Left renal cortex interstitium (tissue), 4 donors: ENCODE data around the gene BDH1. TPM values are rescaled to one million over a fixed set of nuclear protein-coding genes. Genes with fewer than 3 reads are reported as not detected.
"Not testable (repeated sequence)": the region's sequence is repeated elsewhere in the genome, so short reads cannot be mapped to it uniquely, and the experiment has no call there.

Experiments
- DNase-seq, 4 donors: peaks; one replicate each; pipeline ENCODE4 v3.0.0-alpha.2; 2013; ENCODE audit warnings: low read depth in 4 of 4, low spot score in 2 of 4, missing footprints in 1 of 4
- polyA plus RNA-seq, 4 donors: library from polyadenylated mRNA; unstranded; fragments of 120-200 nt; gene quantifications; one replicate each; pipeline ENCODE4 v1.2.1, GENCODE V29; 2013; ENCODE audit not compliant: insufficient read length in 4 of 4

The BDH1 gene
- polyA plus RNA-seq, 4 donors, result 37.7 to 50.9 (median 45.9) TPM

DNA sequence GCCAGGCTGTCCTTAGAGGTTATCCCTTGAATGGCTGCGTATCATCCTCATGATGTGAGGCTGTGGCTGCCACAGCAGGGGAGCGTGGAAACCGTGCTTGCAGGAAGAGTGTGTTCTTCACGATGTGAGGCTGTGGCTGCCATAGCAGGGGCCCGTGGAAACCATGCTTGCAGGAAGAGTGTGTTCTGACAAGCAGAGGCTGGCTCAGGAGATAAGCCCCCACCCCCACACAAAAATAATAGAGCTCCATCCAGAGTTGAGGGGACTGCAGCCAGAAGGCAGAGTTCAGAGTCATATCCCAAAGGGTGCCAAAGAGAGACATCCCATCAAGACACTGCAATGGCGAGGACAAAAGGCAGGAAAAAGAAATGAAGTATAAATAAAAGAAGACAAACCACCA, 22.6 kb upstream of the BDH1 start:
- no peak for DNase-seq

DNA sequence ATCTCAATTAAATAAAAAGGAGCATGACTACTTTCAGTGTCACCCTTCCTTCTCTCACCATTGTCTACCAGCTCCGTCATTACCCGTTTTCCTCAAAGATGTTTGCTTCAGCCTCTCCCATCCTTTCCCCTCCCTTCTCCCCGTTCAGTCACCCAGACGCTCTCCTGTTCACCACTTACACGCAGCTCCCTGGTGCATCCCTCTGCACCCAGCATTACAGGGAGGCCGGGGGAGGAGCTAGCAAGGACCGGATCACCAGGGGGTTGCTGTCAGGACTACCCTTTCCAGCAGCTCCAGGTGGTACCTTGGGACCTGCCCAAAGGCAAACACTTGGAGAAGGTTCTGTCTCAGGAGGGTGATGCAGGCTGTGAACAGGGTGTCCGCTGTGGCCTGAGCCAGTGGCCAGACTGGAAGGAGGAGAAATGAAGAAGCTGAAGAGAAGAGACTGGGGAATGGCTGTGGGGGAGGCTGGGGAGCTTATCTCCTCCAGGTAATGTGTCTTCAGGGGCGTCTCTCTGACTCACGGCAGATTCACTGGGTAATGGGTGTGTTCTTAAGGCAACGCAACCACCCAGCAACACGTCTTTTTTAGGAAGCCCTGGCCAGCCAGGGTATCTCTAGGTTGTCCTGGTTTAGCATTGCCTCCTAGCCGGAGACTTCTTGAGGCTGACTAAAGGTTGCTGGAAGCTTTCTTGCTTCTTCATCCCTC, 21.8 kb upstream of the BDH1 start:
- DNase-seq, result no peak

GRCh38 chr3:197576838-197577237, 21.1 kb upstream of the BDH1 start:
- DNase-seq, result no peak

GRCh38 chr3:197575362-197575761, 19.6 kb upstream of the BDH1 start:
- no peak for DNase-seq

DNA sequence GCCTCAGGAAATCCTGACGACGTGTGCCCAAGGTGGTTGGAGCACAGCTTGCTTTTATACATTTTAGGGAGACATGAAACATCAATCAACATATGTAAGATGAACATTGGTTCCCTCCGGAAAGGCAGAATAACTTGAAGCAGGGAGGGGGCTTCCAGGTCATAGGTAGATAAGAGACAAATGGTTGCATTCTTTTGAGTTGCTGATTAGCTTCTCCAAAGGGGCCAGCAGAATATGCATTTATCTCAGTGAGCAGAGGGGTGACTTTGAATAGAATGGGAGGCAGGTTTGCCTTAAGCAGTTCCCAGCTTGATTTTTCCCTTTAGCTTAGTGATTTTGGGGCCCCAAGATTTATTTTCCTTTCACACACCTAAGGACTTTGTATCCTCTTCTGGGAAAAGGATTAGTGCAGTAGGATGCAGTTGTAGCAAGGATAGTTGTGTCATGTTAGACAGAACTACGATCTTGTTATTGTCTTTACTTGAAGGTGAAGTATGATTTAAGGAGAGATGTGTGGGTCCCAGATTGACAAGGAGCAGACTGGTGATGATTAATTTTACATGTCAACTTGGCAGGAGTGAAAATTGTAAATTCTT, 18.7 kb upstream of the BDH1 start:
- not testable (repeated sequence) for DNase-seq

DNA sequence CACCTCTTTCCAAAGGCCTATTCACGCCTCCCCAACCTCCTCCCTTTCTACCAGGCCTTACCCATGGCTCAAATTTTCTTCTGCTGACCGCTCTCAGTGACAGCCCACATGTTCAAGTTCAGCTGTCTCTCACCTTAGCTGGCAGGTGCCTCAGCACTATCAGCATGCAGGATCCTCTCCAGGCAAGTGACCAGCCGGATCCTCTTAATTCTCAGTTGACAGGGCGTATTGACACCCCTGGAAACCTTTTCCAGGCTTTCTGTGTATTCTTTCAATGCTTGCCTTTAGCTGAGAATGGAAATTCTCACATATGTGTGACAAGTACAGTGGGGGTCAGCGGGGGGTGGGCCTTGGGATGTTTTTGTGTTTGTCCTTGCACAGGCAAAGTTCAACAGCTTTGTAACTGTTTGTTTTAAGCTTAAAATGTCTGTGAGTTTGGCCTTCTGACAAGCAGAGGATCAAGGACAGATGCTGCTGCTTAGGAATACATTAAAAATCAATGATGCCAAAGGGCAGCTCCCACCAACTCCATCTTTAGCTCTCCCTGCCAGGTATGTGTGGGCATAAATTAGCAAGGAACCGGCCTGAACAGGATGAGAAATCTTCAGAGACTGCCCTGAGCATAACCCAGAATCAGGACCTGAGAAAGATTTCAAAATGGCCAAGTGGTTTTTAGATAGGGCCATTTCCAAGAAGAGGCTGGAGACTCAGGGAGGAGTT, 17.4 kb upstream of the BDH1 start:
- no peak for DNase-seq

DNA sequence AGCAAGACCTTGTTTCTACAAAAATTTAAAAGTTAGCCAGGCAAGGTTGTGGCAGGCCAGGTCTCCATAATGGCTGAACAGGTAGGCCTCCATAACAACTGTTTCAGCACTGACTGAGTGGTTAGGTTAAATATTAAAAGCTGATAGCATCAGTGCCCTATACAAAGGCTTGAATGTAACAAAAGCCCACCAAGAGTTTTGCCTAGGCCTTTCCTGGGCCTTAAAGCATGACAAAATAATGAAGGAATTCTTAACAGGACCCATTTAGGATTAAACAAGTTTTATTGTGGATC, 16.1 kb upstream of the BDH1 start:
- DNase-seq, result not testable (repeated sequence)

GRCh38 chr3:197571074-197571879, 15.5 kb upstream of the BDH1 start:
- DNase-seq, result not testable (repeated sequence)

- not testable (repeated sequence) for DNase-seq
These were observed 13.7 kb upstream of the BDH1 start for GRCh38 chr3:197569433-197569832.

DNA sequence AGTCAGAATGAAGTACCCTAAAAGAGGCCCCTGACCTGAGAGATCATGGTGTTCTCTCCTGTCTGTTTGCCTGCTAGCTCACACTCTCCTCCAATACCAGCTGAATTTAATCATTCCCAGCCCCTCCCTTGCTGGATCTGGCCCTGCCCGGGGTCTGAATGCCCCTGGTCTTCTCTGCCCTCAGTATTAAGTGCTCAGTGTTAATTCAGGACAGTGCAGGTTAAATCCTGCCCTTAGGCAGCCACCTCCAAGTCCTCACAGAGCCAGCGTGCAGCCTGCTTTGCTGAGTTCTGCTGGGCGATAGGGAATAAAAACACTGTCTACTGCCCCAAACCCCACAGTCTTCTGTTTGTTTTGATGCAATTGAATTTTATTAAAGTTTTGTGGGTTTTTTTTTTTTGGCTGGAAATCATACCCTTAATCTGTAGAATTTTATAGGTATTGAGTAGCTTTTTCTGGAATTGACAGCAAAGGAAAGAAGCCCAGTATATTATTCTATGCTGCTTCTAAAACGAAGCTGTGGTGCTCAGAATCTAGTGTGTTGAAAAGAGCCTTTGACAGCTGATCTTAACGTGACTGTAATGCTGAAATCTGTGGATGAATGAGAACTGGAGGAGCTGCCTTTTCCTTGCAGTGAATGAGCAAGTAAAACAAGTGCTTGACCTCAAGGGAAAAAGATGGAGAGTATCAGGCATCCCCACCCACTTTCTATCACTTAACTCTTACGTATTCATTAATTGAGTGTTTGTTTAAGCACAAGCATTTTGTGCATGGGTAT, 12.3 kb upstream of the BDH1 start:
- no peak for DNase-seq

GRCh38 chr3:197566155-197566554, 10.4 kb upstream of the BDH1 start:
- DNase-seq, result not testable (repeated sequence)

GRCh38 chr3:197564097-197564843, 8.5 kb upstream of the BDH1 start:
- no peak for DNase-seq

DNA sequence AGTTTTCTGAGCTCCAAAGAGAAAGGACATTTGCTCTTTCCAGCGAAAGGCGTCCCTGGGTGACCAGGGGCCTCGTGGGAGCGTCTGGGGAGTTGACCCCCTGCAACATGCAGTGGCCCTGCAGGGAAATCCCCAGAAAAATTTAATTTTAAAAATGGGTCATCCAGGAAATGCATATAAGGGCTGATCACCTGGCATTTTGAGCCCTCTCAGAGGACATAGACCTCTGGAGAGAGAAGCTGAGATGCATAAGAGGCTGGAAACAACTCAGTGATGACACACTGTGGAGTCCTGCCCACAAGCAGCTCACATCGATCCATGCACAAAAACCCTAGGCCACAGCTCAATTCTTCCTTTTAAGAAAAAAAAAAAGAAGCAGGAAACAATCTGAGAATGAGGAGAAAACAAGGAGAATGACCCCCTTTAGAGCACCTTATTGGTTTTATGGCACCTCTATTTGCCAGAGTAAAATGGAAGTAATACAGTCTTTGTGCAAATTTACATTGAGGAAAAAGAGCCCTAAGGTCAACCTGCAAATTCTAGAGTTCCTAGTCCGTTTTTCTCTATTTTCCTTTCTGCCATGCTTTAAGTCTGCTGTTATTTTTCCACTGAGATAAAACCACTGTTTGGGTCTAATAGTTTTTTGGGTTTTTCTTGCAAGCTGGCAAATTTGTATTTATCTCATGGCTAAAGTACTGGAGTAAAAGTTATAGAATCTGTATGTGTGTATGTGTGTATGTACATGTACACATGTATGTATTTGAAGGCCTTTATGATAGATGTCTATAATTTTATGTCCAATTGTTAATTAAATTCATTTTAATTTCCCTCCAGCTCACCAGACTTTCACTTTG, 6.9 kb upstream of the BDH1 start:
- no peak for DNase-seq

DNA sequence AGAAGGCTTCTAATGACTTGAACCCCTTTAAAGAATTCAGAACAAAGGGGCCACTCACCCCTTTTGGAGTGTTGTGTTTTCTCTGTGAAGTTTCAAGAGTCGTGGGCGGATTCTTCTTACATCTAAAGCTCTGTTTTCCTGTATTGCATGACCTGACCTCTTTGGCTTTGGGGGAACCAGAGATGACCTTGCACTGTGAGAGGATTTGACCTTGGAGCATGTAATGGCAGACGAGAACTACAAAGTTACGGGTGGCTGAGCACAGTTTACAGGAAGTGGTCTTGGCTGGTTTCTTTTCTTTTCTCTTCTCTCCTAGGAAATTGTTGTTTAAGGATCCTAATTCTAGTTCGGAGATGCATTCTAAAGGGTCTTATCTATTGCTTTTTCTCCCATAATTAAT, 6.2 kb upstream of the BDH1 start:
- no peak for DNase-seq

DNA sequence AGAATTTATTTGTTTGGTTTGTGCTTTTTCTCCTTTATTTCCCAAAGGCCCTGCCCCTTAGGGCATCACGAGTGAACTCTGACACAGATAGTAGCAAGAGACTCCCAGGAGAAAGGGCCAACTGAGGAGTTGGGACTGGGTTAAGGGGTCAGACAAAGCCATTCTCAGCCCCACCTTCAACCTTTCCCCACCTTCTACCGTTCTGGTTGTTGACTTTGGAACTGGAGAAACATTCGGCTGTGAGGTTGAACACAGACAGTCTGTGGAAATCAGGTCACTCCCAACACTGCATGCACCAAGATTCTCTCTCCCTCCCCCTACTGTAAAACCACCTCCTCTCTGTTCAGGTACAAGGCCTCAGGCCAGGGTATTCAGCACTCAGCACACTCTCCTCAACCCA, 3.9 kb upstream of the BDH1 start:
- DNase-seq, result no peak

DNA sequence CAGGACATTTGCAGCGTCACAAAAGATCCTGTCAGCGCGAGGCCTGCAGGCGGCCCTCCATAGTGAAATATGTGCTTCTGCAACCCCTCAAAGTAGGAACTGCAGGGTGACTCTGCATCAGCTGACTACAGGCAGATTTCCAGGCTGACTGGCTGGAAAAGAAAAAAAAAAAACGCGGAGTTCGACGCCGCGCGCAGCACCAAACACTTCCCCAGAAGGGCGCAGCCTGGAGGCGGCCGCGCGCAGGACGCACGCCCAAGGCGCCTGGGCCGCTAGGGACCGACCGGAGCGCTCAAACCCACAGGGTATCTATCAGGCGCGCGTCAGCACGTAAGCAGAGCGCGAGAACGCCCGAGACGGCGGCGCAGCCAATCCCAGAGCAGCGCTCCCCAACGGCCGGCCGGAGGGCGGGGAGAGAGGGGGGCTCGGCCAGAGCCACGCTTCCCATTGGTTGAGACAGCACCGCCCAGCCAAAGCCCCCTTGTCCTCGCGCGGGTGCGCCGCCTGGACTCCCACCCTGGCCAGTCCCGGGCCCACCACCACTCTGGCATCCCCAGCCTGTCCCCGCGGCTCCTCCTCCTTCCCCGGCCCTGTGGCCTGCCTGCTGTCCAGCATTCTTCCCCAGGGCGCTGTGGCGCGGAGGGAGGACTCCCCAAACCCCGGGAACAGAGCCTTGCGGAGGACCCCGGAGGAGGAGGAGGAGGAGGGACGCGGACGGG, 1.0 kb downstream of the BDH1 start:
- peak; percentile 77 to 92 (median 88) for DNase-seq

- no peak for DNase-seq
These were observed 1.6 kb downstream of the BDH1 start for GRCh38 chr3:197554196-197554561.

DNA sequence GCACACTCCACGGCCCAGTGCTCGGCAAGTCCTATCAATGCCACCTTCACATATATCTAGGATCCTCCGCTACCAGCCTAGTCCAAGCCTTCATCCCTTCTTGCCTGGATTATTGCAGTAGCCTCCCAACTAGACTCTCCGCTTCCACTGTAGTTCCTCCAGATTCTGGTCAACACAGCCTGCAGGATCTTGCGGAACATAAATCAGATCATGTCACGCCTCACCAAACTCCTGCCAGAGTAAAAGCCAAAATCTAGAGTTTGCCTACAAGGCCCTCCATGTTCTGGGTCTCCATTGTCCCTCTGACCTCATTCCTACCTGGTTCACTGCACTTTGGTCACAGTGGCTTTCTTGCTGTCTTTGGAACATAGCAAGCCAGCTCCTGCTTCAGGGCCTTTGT, 3.6 kb downstream of the BDH1 start:
- DNase-seq, result no peak
